ENCODE data around the gene POLR2M. TPM values are rescaled to one million over a fixed set of nuclear protein-coding genes. Genes with fewer than 3 reads are reported as not detected.

POLR2M gene
- total RNA-seq, 1 experiment from 2014 or later: 86.2 TPM

DNA sequence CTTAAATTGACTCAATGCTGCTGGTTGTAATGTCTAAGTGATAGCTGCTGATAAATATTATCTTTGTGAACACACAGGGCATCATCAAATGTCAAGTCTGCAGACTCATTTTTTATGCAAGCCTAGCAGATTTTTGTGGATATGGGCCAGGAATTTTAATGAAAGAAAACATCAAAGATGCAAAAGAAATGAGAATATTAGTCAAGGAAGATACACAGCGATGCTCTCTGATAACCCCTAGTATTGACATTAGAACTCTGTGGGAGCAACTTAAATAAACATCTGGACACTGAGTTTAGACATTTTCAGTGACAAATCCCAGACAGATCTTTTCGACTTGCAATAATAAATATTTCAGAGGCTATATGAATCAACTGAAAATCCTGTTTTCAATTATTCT lies 28.3 kb downstream of the POLR2M start:
- Histone ChIP-seq H3K36me3 (ENCODE audit: control insufficient read depth in 1 of 2, insufficient read depth in 2 of 2, low read length in 2 of 2) (no peaks in the 10 kb centered on the region), H3K4me1 (ENCODE audit: control insufficient read depth in 1 of 2, insufficient read depth in 2 of 2, low read length in 2 of 2) (peaks cover 4% of the 10 kb centered on the region in 2 experiments; a peak in 3 of 4 replicates), H3K79me2 (ENCODE audit: insufficient read depth, low read length) (no peaks in the 10 kb centered on the region), H4K20me1 (ENCODE audit: insufficient read depth) (no peaks in the 10 kb centered on the region), H3K9ac (ENCODE audit: low read length) (no peak overlapping the region), H3K4me2 (ENCODE audit: low read length) (no peak overlapping the region), H3K27ac (ENCODE audit: low read depth, low read length) (no peak overlapping the region), H2AFZ (ENCODE audit: low read depth, low read length, poor library complexity, severe bottlenecking) (no peak overlapping the region), H3K9me3 (ENCODE audit: control insufficient read depth in 1 of 2, insufficient read depth in 1 of 2, low read depth in 1 of 2, low read length in 2 of 2) (peaks cover 0 to 6% of the 10 kb centered on the region in 2 experiments; a peak in 1 of 4 replicates), H3K4me3 (replicated peaks in 1 of 2; ENCODE audit: low read depth in 1 of 2, low read length in 2 of 2) (no peak overlapping the region), H3K27me3 (ENCODE audit: insufficient read depth, low read length) (no peaks in the 10 kb centered on the region), H3K9me2 (ENCODE audit: insufficient read depth) (no peaks in the 10 kb centered on the region)
- ChIA-PET CTCF (interaction anchor here (1.1 to 1.2 kb wide), 3 partner anchors 126 to 448 kb away, joined by 3 to 5 read pairs (median 3); no protein-coding TSS in a partner anchor), RAD21 (ENCODE audit: low non-redundant PET in 1 of 2, low total read pairs in 2 of 2, uncharacterized antibody in 2 of 2, unreplicated experiment in 2 of 2) (no interaction called here), POLR2A (no interaction called here)
- TF ChIP-seq, protein P1, sequence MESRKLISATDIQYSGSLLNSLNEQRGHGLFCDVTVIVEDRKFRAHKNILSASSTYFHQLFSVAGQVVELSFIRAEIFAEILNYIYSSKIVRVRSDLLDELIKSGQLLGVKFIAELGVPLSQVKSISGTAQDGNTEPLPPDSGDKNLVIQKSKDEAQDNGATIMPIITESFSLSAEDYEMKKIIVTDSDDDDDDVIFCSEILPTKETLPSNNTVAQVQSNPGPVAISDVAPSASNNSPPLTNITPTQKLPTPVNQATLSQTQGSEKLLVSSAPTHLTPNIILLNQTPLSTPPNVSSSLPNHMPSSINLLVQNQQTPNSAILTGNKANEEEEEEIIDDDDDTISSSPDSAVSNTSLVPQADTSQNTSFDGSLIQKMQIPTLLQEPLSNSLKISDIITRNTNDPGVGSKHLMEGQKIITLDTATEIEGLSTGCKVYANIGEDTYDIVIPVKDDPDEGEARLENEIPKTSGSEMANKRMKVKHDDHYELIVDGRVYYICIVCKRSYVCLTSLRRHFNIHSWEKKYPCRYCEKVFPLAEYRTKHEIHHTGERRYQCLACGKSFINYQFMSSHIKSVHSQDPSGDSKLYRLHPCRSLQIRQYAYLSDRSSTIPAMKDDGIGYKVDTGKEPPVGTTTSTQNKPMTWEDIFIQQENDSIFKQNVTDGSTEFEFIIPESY (IDR thresholded peaks at IDR 0.05; ENCODE audit: extremely low read depth, insufficient replicate concordance, low read length): no peak
- ATAC-seq: no peak
- DNase-seq (ENCODE audit: low read depth, low spot score): no peak
- no TSS peak for BruUV-seq (replicated peaks)
- intact Hi-C loops (cut with micrococcal nuclease): loop anchor here (5.0 kb wide), 1 partner anchor 447 kb away; no protein-coding TSS in a partner anchor

DNA sequence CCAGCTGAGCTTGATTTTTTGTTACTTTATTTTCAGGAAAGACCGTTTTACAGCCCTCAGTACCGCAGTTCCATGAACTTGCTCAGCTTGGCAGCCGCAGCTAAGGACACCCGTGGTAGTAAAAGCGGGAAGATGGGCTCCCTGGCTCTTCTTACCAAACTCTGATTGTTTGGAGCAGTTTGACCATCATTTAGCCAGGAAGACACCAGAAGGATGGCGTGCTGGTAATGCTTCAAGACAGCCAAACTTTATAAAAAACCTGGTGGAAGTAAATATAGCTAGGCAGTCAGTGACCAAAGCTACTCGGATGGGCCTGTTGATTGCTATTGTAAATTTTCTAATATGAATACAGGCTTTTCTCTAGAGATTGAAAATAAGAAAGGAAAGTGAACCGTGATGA lies 28.9 kb downstream of the POLR2M start:
- Histone ChIP-seq H3K9me2 (ENCODE audit: insufficient read depth) (no peaks in the 10 kb centered on the region), H3K27me3 (ENCODE audit: insufficient read depth, low read length) (no peaks in the 10 kb centered on the region), H3K4me2 (ENCODE audit: low read length) (no peak overlapping the region), H3K4me3 (replicated peaks in 1 of 2; ENCODE audit: low read depth in 1 of 2, low read length in 2 of 2) (no peak overlapping the region), H3K9me3 (ENCODE audit: control insufficient read depth in 1 of 2, insufficient read depth in 1 of 2, low read depth in 1 of 2, low read length in 2 of 2) (peaks cover 0 to 6% of the 10 kb centered on the region in 2 experiments; a peak in 1 of 4 replicates), H3K9ac (ENCODE audit: low read length) (no peak overlapping the region), H3K36me3 (ENCODE audit: control insufficient read depth in 1 of 2, insufficient read depth in 2 of 2, low read length in 2 of 2) (no peaks in the 10 kb centered on the region), H2AFZ (ENCODE audit: low read depth, low read length, poor library complexity, severe bottlenecking) (no peak overlapping the region), H3K27ac (ENCODE audit: low read depth, low read length) (no peak overlapping the region), H4K20me1 (ENCODE audit: insufficient read depth) (no peaks in the 10 kb centered on the region), H3K4me1 (ENCODE audit: control insufficient read depth in 1 of 2, insufficient read depth in 2 of 2, low read length in 2 of 2) (peaks cover 4% of the 10 kb centered on the region in 2 experiments; a peak in 3 of 4 replicates), H3K79me2 (ENCODE audit: insufficient read depth, low read length) (no peaks in the 10 kb centered on the region)
- RAD21 ChIA-PET (ENCODE audit: low non-redundant PET in 1 of 2, low total read pairs in 2 of 2, uncharacterized antibody in 2 of 2, unreplicated experiment in 2 of 2): no interaction called here
- DNase-seq (ENCODE audit: low read depth, low spot score) (no peak), ATAC-seq (no peak)
- POLR2A ChIA-PET: no interaction called here
- no peak for TF ChIP-seq CBX3 (IDR thresholded peaks at IDR 0.05; ENCODE audit: low read depth)
- TF ChIP-seq, protein P2, sequence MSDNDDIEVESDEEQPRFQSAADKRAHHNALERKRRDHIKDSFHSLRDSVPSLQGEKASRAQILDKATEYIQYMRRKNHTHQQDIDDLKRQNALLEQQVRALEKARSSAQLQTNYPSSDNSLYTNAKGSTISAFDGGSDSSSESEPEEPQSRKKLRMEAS (IDR thresholded peaks at IDR 0.05): no peak
- TF ChIP-seq ZFX (IDR thresholded peaks at IDR 0.05): no peak
- no peak for TF ChIP-seq RAD21 (IDR thresholded peaks at IDR 0.05; ENCODE audit: low read depth)
- TF ChIP-seq EGR1 (IDR thresholded peaks at IDR 0.05; ENCODE audit: low read depth): no peak
- no peak for TF ChIP-seq CEBPB (IDR thresholded peaks at IDR 0.05; ENCODE audit: low read depth)
- no peak for TF ChIP-seq SRF (IDR thresholded peaks at IDR 0.05; ENCODE audit: low read depth)
- TF ChIP-seq SP1 (IDR thresholded peaks at IDR 0.05; ENCODE audit: low read depth): no peak
- TF ChIP-seq ELF1 (IDR thresholded peaks at IDR 0.05; ENCODE audit: borderline replicate concordance, low read depth): no peak
- no peak for TF ChIP-seq EZH2 (IDR thresholded peaks at IDR 0.05)
- no peak for TF ChIP-seq FOSL1 (IDR thresholded peaks at IDR 0.05; ENCODE audit: low read depth)
- TF ChIP-seq, protein P1 (IDR thresholded peaks at IDR 0.05; ENCODE audit: extremely low read depth, insufficient replicate concordance, low read length): no peak
- no peak for TF ChIP-seq EZH2phosphoT487 (IDR thresholded peaks at IDR 0.05; ENCODE audit: borderline replicate concordance)
- CTCF ChIA-PET: interaction anchor here (1.1 to 1.2 kb wide), 3 partner anchors 125 to 448 kb away, joined by 3 to 5 read pairs (median 3); no protein-coding TSS in a partner anchor
- intact Hi-C loops (cut with micrococcal nuclease): no loop called here
- no TSS peak for BruUV-seq (replicated peaks)

All from HCT116 (cell line).